ENCODE measurements around the gene CNTN4.

GRCh38 chr3:2510591-2511145, 412.0 kb downstream of the CNTN4 start:
- TF ChIP-seq CTCF (IDR thresholded peaks at IDR 0.05) (no peak), EZH2 (IDR thresholded peaks at IDR 0.05) (no peak)
